H1 (cell line): ENCODE data around the gene OTUD5.

Source experiments
- CTCF ChIP-seq, 3 experiments: IDR thresholded peaks; 1 replicate in 2 of 3; 2 replicates in 1 of 3; pipeline versions ENCODE4 v1.5.1 to v1.6.1; 2011; ENCODE audit warnings: low read length in 3 of 3, mild to moderate bottlenecking in 3 of 3, inconsistent platforms in 2 of 3, low read depth in 1 of 3, moderate library complexity in 1 of 3; ENCODE audit not compliant: insufficient read depth in 1 of 3; ENCODE audit errors: control extremely low read depth in 1 of 3
- MAX ChIP-seq: IDR thresholded peaks from 2 replicates; pipeline ENCODE4 v1.6.1; 2012; ENCODE audit warnings: inconsistent platforms
- POLR2A ChIP-seq, 2 experiments: IDR thresholded peaks; 1 replicate in 1 of 2; 2 replicates in 1 of 2; pipeline ENCODE4 v1.6.1; 2011; ENCODE audit warnings: low read depth in 2 of 2, low read length in 2 of 2, mild to moderate bottlenecking in 2 of 2; ENCODE audit errors: control extremely low read depth in 1 of 2
- RNF2 ChIP-seq: fragments of 200-900, 300-1000 bp; sonication (generic); IDR thresholded peaks from 2 replicates; pipeline ENCODE4 v1.7.1; 2016; ENCODE audit warnings: borderline replicate concordance, low read depth, mild to moderate bottlenecking, antibody characterized with exemption, low read length; ENCODE audit not compliant: poor library complexity, severe bottlenecking; ENCODE audit errors: missing control alignments
- TEAD4 ChIP-seq: IDR thresholded peaks from 2 replicates; pipeline ENCODE4 v1.6.1; 2012; ENCODE audit warnings: low read depth, low read length, inconsistent platforms, mixed read lengths

GRCh38 chrX:48961585-48962091, 4.2 kb upstream of the OTUD5 start:
- TF ChIP-seq RNF2: no peak
- TF ChIP-seq TEAD4: no peak
- no peak for TF ChIP-seq MAX
- TF ChIP-seq CTCF (IDR thresholded peaks at IDR 0.05; ENCODE audit: control extremely low read depth in 1 of 3, insufficient read depth in 1 of 3, low read depth in 1 of 3, low read length in 3 of 3): no peak
- no peak for TF ChIP-seq POLR2A (IDR thresholded peaks at IDR 0.05; ENCODE audit: control extremely low read depth in 1 of 2, low read depth in 2 of 2, low read length in 2 of 2)
